ENCODE data around the gene MVP. TPM values are rescaled to one million over a fixed set of nuclear protein-coding genes. Genes with fewer than 3 reads are reported as not detected.

MVP gene
- total RNA-seq, 4 donors from 2014 or later, result 101 to 151 (median 129) TPM

- TF ChIP-seq CTCF (IDR thresholded peaks at IDR 0.05), result no peak
- ATAC-seq (ENCODE audit: low FRiP score) (peak; percentile 85), DNase-seq (ENCODE audit: low spot score) (peak; percentile 91)
Observed at GRCh38 chr16:29805232-29806098, 14.8 kb upstream of the MVP start.

- ATAC-seq (ENCODE audit: low FRiP score) (peak; percentile 2), DNase-seq (ENCODE audit: low spot score) (no peak)
- no peak for TF ChIP-seq CTCF (IDR thresholded peaks at IDR 0.05)
Observed at GRCh38 chr16:29806099-29806579, 14.1 kb upstream of the MVP start, which contains the start of gene MAZ. MAZ (plus strand) TSS chr16:29806529; CDS start chr16:29806702, 173 bp downstream.

DNA sequence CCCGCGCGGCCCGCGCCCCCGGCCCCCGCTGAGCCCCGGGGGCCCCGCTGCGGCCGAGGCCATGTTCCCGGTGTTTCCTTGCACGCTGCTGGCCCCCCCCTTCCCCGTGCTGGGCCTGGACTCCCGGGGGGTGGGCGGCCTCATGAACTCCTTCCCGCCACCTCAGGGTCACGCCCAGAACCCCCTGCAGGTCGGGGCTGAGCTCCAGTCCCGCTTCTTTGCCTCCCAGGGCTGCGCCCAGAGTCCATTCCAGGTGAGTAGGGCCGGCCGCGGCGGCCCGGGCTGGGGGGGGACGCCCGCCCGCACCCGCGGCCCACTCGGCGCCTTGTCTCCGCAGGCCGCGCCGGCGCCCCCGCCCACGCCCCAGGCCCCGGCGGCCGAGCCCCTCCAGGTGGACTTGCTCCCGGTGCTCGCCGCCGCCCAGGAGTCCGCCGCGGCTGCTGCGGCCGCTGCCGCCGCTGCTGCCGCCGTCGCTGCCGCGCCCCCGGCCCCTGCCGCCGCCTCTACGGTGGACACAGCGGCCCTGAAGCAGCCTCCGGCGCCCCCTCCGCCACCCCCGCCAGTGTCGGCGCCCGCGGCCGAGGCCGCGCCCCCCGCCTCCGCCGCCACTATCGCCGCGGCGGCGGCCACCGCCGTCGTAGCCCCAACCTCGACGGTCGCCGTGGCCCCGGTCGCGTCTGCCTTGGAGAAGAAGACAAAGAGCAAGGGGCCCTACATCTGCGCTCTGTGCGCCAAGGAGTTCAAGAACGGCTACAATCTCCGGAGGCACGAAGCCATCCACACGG is 13.4 kb upstream of the MVP start:
- TF ChIP-seq CTCF (IDR thresholded peaks at IDR 0.05), result no peak
- DNase-seq (ENCODE audit: low spot score) (no peak), ATAC-seq (ENCODE audit: low FRiP score) (no peak)

GRCh38 chr16:29807426-29808218 is 12.6 kb upstream of the MVP start:
- peak; percentile 5 for ATAC-seq (ENCODE audit: low FRiP score)
- DNase-seq (ENCODE audit: low spot score), result no peak
- TF ChIP-seq CTCF (IDR thresholded peaks at IDR 0.05), result no peak

- DNase-seq (ENCODE audit: low spot score) (no peak), ATAC-seq (ENCODE audit: low FRiP score) (no peak)
- no peak for TF ChIP-seq CTCF (IDR thresholded peaks at IDR 0.05)
Observed at GRCh38 chr16:29808219-29808900, 11.9 kb upstream of the MVP start.

All from omental fat pad (tissue), 4 donors.